Esophagus squamous epithelium (tissue), 5 donors: ENCODE data around the gene ZNF888. TPM values are rescaled to one million over a fixed set of nuclear protein-coding genes. Genes with fewer than 3 reads are reported as not detected.
"Not testable (repeated sequence)": the region's sequence is repeated elsewhere in the genome, so short reads cannot be mapped to it uniquely, and the experiment has no call there.

ENCODE experiments used
- DNase-seq: peaks from one replicate; lab custom pipeline; 2025; lab: John Stamatoyannopoulos, UW
- H3K27ac ChIP-seq, 4 donors: fragments of 200-600 bp; sonication (generic); one replicate each; pipeline ENCODE4 v1.5.1; 2016 to 2019; ENCODE audit warnings: mild to moderate bottlenecking in 1 of 4
- H3K27me3 ChIP-seq, 4 donors: fragments of 200-600 bp; sonication (generic); 1 replicate in 3 of 4; 2 replicates in 1 of 4; pipeline versions ENCODE4 v1.5.1 to v1.6.0; 2017 to 2021; ENCODE audit warnings: antibody characterized with exemption in 1 of 4
- H3K36me3 ChIP-seq, 3 donors: fragments of 200-600 bp; sonication (generic); one replicate each; pipeline ENCODE4 v1.5.1; 2016 to 2019
- H3K4me1 ChIP-seq, 3 donors: fragments of 200-600 bp; sonication (generic); one replicate each; pipeline ENCODE4 v1.5.1; 2017 to 2019
- H3K4me3 ChIP-seq, 4 donors: fragments of 200-600 bp; sonication (generic); 1 replicate in 3 of 4; 2 replicates in 1 of 4; pipeline ENCODE4 v1.5.1; 2016 to 2019; ENCODE audit warnings: mild to moderate bottlenecking in 2 of 4, moderate library complexity in 1 of 4
- H3K9me3 ChIP-seq, 3 donors: fragments of 200-600 bp; sonication (generic); one replicate each; pipeline ENCODE4 v1.5.1; 2016 to 2019
- CTCF ChIP-seq, 6 experiments: fragments of 450-650 bp in 4 of 6; fragments of 200-600 bp in 2 of 6; sonication (generic) in 2 of 6; IDR thresholded peaks; one replicate each; pipeline ENCODE4 v1.5.1; 2016 to 2019; ENCODE audit warnings: antibody characterized with exemption in 6 of 6, mild to moderate bottlenecking in 4 of 6, moderate library complexity in 4 of 6
- POLR2A ChIP-seq, 4 donors: fragments of 450-650 bp; IDR thresholded peaks; one replicate each; pipeline ENCODE4 v1.6.1; 2017; ENCODE audit warnings: antibody characterized with exemption in 4 of 4, mild to moderate bottlenecking in 4 of 4, moderate library complexity in 3 of 4
- WGBS, 2 donors: methylation state at CpG; one replicate each; pipeline ENCODE4 v1.1.5; 2018; 5-methylcytosine and 5-hydroxymethylcytosine counted together
- intact Hi-C: fragments of 100-400 bp; cut with DNase I; formaldehyde crosslinking; loops from one replicate; pipeline ENCODE4 v1.15.0; 2022
- total RNA-seq, 4 donors: library from RNA; depleted of rRNA; stranded (reverse); fragments of >200 nt; gene quantifications; one replicate each; pipeline ENCODE4 v1.1.0, GENCODE V29; 2016
- donor health status: DM: yes; HTN: yes; CAD: no.

ZNF888 gene
- total RNA-seq, 4 donors from 2014 or later, result 1.8 to 6.3 (median 4.1) TPM

DNA sequence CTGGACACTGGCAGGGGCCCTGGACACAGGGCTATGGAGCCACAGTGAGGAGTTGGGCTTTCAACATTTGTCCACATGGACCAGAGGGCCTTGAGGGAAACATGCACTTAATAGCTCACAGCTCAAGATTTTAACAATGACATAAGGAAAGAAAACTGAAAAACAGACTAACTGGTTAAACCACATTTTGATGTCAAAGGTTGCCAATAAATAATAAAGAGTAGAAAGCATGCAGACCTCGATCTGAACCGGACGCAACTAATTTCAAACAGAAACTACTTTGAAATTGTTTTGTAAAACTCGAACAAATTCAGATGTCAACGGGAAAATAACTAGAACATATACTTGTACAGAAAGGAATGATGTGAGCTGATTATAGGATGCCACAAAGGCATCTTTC, 15.5 kb upstream of the ZNF888 start:
- H3K4me3 ChIP-seq, result no peak overlapping the region
- intact Hi-C loops, result no loop called here
- peaks cover 0 to 28% (median 0%) of the 10 kb centered on the region in 3 donors for H3K36me3 ChIP-seq
- TF ChIP-seq CTCF (IDR thresholded peaks at IDR 0.05), result no peak
- TF ChIP-seq POLR2A (IDR thresholded peaks at IDR 0.05), result no peak
- no peaks in the 10 kb centered on the region for H3K27me3 ChIP-seq
- H3K27ac ChIP-seq, result peak overlapping the region in 2 of 4 donors; percentile 21 to 42
- no peak for DNase-seq
- peaks cover 0 to 14% (median 0%) of the 10 kb centered on the region in 3 donors for H3K9me3 ChIP-seq
- WGBS, 2 donors, result 29% methylated on average over 5 of the region's 5 CpGs
- H3K4me1 ChIP-seq, result peaks cover 4 to 45% (median 10%) of the 10 kb centered on the region in 3 donors

DNA sequence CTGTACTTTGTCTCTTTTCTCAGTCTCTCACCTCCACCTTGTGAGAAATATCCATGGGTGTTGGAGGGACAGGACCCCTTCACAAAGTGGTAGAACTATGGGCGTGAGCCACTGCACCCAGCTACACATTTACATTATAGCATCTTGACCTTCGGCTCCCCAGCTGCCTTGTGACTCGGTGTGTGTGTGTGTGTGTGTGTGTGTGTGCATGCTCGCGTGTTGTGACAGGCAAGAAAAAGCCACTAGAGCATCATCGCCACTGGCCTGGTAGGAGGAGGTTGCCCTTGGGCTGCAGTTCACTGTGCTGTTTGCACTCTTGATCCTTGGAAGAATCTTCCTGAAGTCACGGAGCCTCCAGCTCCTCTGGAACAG, 13.7 kb upstream of the ZNF888 start:
- no peak for DNase-seq
- intact Hi-C loops, result no loop called here
- TF ChIP-seq CTCF (IDR thresholded peaks at IDR 0.05), result no peak
- TF ChIP-seq POLR2A (IDR thresholded peaks at IDR 0.05), result no peak
- Histone ChIP-seq H3K4me1 (peaks cover 4 to 33% (median 6%) of the 10 kb centered on the region in 3 donors), H3K9me3 (peaks cover 0 to 11% (median 0%) of the 10 kb centered on the region in 3 donors), H3K27me3 (no peaks in the 10 kb centered on the region), H3K27ac (no peak overlapping the region), H3K36me3 (peaks cover 0 to 28% (median 0%) of the 10 kb centered on the region in 3 donors), H3K4me3 (no peak overlapping the region)
- 76 to 81% methylated on average over 6 to 7 of the region's 7 CpGs for WGBS, 2 donors

- TF ChIP-seq POLR2A (IDR thresholded peaks at IDR 0.05), result no peak
- no peak for TF ChIP-seq CTCF (IDR thresholded peaks at IDR 0.05)
- Histone ChIP-seq H3K4me1 (peaks cover 1 to 27% (median 5%) of the 10 kb centered on the region in 3 donors), H3K27ac (no peak overlapping the region), H3K36me3 (peaks cover 0 to 28% (median 0%) of the 10 kb centered on the region in 3 donors), H3K4me3 (no peak overlapping the region), H3K27me3 (no peaks in the 10 kb centered on the region), H3K9me3 (peaks cover 0 to 11% (median 0%) of the 10 kb centered on the region in 3 donors)
- DNase-seq, result no peak
- intact Hi-C loops, result no loop called here
- 69 to 77% methylated on average over 11 to 12 of the region's 12 CpGs for WGBS, 2 donors
Measured at GRCh38 chr19:52936151-52936953, 13.1 kb upstream of the ZNF888 start.

- no peaks in the 10 kb centered on the region for H3K27me3 ChIP-seq
- H3K4me3 ChIP-seq, result no peak overlapping the region
- H3K27ac ChIP-seq, result no peak overlapping the region
- intact Hi-C loops, result no loop called here
- peaks cover 0 to 11% (median 0%) of the 10 kb centered on the region in 3 donors for H3K9me3 ChIP-seq
- H3K4me1 ChIP-seq, result peaks cover 0 to 20% (median 4%) of the 10 kb centered on the region in 3 donors
- DNase-seq, result no peak
- 64 to 82% methylated on average over 8 of the region's 8 CpGs for WGBS, 2 donors
- TF ChIP-seq POLR2A (IDR thresholded peaks at IDR 0.05), result no peak
- no peak for TF ChIP-seq CTCF (IDR thresholded peaks at IDR 0.05)
- peaks cover 0 to 34% (median 0%) of the 10 kb centered on the region in 3 donors for H3K36me3 ChIP-seq
Measured at GRCh38 chr19:52935434-52935833, 12.2 kb upstream of the ZNF888 start.

GRCh38 chr19:52924641-52925040, 1.4 kb upstream of the ZNF888 start:
- H3K36me3 ChIP-seq, result peaks cover 0 to 32% (median 9%) of the 10 kb centered on the region in 3 donors
- intact Hi-C loops, H3K9me3 ChIP-seq, DNase-seq, H3K27me3 ChIP-seq, H3K4me3 ChIP-seq: not testable (repeated sequence)
- peak overlapping the region in 3 of 4 donors; percentile 86 to 92 (median 88) for H3K27ac ChIP-seq
- H3K4me1 ChIP-seq, result peaks cover 9 to 26% (median 12%) of the 10 kb centered on the region in 3 donors
- WGBS, 2 donors, result 52 to 63% methylated on average over 9 of the region's 9 CpGs
